Left lung (tissue), 10 donors: ENCODE data around the gene LMNB1. TPM values are rescaled to one million over a fixed set of nuclear protein-coding genes. Genes with fewer than 3 reads are reported as not detected.
"Not testable (repeated sequence)": the region's sequence is repeated elsewhere in the genome, so short reads cannot be mapped to it uniquely, and the experiment has no call there.

Source experiments
- ATAC-seq: fragments of 200-7000 bp; cut with Tn5 transposase; one replicate; pipeline ENCODE4 v1.9.1; 2020; ENCODE audit warnings: moderate library complexity
- DNase-seq, 4 donors: peaks; one replicate each; pipeline ENCODE4 v3.0.0-alpha.2; 2013 to 2020
- H3K27ac ChIP-seq, 2 donors: fragments of 200-600 bp; sonication (generic) in 1 of 2; one replicate each; pipeline versions ENCODE4 v1.5.0 to v1.8.0; 2020 to 2021
- H3K27me3 ChIP-seq, 2 donors: fragments of 200-600 bp; sonication (generic) in 1 of 2; one replicate each; pipeline versions ENCODE4 v1.5.0 to v1.8.0; 2020 to 2021
- H3K36me3 ChIP-seq, 2 donors: fragments of 200-600 bp; sonication (generic) in 1 of 2; one replicate each; pipeline versions ENCODE4 v1.5.0 to v1.8.0; 2020 to 2021
- H3K4me1 ChIP-seq, 2 donors: fragments of 200-600 bp; one replicate each; pipeline ENCODE4 v1.8.0; 2021
- H3K4me3 ChIP-seq, 2 donors: fragments of 200-600 bp; sonication (generic) in 1 of 2; one replicate each; pipeline versions ENCODE4 v1.5.0 to v1.8.0; 2020 to 2021; ENCODE audit warnings: mild to moderate bottlenecking in 1 of 2
- H3K9me3 ChIP-seq, 2 donors: fragments of 200-600 bp; sonication (generic) in 1 of 2; one replicate each; pipeline versions ENCODE4 v1.5.0 to v1.8.0; 2020 to 2021
- CTCF ChIP-seq, 2 donors: fragments of 200-600 bp; sonication (generic) in 1 of 2; IDR thresholded peaks; one replicate each; pipeline versions ENCODE4 v1.5.0 to v1.8.0; 2021; ENCODE audit warnings: antibody characterized with exemption in 2 of 2
- intact Hi-C, 2 donors: fragments of 100-400 bp; cut with DNase I; formaldehyde crosslinking; loops; one replicate each; pipeline versions ENCODE4 v1.11.2 to v1.14.2; 2022
- polyA plus RNA-seq, 6 donors: library from polyadenylated mRNA; unstranded; fragments of 120-200 nt; gene quantifications; one replicate each; pipeline ENCODE4 v1.2.1, GENCODE V29; 2013; ENCODE audit not compliant: insufficient read length in 6 of 6
- total RNA-seq, 2 donors: library from RNA; stranded (reverse); fragmentation: NEBNext Ultra II Directional; extraction: Animal tissue kit (Norgen Biotek cat#: 25700); gene quantifications; one replicate each; pipeline ENCODE4 v1.2.1, GENCODE V29; 2021
- donor health status: DM: no; HTN: yes; CAD: no.
- donor health status: DM: no; HTN: no; CAD: no.

The LMNB1 gene
- total and polyA plus RNA-seq, 8 donors: 23.2 to 175 (median 96.3) TPM

GRCh38 chr5:126778675-126779403 is 1.9 kb downstream of the LMNB1 start:
- DNase-seq (no peak), ATAC-seq (no peak)
- Histone ChIP-seq H3K4me3 (peak overlapping the region; percentile 88 to 93), H3K9me3 (no peaks in the 10 kb centered on the region), H3K27me3 (no peaks in the 10 kb centered on the region), H3K4me1 (peaks cover 3 to 36% of the 10 kb centered on the region in 2 donors), H3K36me3 (no peaks in the 10 kb centered on the region), H3K27ac (peak overlapping the region; percentile 95 to 98)
- intact Hi-C loops: no loop called here
- no peak for TF ChIP-seq CTCF (IDR thresholded peaks at IDR 0.05)

DNA sequence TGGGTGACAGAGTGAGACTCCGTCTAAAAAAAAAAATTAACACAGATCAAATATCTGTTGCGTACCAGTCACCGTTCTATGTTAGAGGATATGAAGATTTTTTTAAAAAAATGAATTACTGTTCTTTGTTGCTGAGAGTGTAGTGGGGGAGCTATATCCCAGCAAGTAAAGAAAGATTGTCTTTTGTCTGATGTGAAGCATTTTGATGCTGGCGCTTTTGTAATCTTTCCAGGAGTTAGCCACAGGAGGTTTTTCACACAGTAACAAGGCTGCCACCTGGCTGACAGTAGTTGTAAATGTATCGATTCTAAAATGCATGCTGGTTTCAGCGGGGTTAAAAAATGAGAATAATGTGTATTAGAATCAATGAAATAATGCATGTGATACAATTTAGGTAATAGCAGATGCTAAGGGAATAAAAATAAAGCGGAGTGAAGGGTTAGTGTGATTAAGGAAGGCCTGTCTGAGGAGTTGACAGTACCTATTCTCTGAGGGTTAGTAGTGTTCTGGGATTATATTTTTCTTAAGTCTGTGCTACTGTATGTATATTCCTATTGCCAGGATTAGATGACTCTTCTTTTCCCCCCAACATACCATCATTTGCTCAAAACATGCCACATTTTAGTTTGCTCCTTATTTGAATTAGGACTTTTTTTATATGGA is 3.4 kb downstream of the LMNB1 start:
- intact Hi-C loops: loop anchor here in 1 of 2 donors (5.0 kb wide), 1 partner anchor 103 kb away; no protein-coding TSS in a partner anchor
- peak; percentile 50 to 64 for TF ChIP-seq CTCF (IDR thresholded peaks at IDR 0.05)
- peak in 2 of 4 donors; percentile 48 to 68 for DNase-seq
- no peaks in the 10 kb centered on the region for H3K27me3 ChIP-seq
- H3K4me1 ChIP-seq: peaks cover 3 to 34% of the 10 kb centered on the region in 2 donors
- no peak for ATAC-seq
- H3K36me3 ChIP-seq: no peaks in the 10 kb centered on the region
- H3K27ac ChIP-seq: no peak overlapping the region
- no peak overlapping the region for H3K4me3 ChIP-seq
- no peaks in the 10 kb centered on the region for H3K9me3 ChIP-seq

DNA sequence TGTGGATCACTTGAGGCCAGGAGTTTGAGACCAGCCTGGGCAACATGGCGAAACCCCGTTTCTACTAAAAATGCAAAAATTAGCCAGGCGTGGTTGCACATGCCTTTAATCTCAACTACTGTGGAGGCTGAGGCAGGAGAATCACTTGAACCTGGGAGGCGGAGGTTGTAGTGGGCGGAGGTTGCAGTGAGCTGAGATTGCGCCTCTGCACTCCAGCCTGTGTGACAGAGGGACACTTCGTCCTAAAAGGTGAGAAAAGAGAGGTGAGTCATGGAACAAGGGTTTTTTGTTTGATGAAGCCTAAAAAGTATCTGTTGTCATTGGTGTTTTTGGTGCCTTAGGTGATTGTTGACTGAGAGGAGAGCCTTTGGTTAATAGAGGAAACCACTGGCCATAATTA is 11.5 kb downstream of the LMNB1 start:
- H3K27me3 ChIP-seq, H3K27ac ChIP-seq, H3K36me3 ChIP-seq, H3K4me3 ChIP-seq, H3K4me1 ChIP-seq, ATAC-seq, H3K9me3 ChIP-seq, DNase-seq, intact Hi-C loops: not testable (repeated sequence)

GRCh38 chr5:126793097-126793496 is 16.2 kb downstream of the LMNB1 start:
- Histone ChIP-seq H3K4me3 (no peak overlapping the region), H3K36me3 (no peaks in the 10 kb centered on the region), H3K4me1 (peaks cover 0 to 15% of the 10 kb centered on the region in 2 donors), H3K9me3 (no peaks in the 10 kb centered on the region), H3K27me3 (no peaks in the 10 kb centered on the region), H3K27ac (peak overlapping the region in 1 of 2 donors; percentile 25)
- DNase-seq (no peak), ATAC-seq (no peak)
- intact Hi-C loops: no loop called here
- no peak for TF ChIP-seq CTCF (IDR thresholded peaks at IDR 0.05)

GRCh38 chr5:126793648-126794047 is 16.7 kb downstream of the LMNB1 start:
- H3K36me3 ChIP-seq, H3K9me3 ChIP-seq, DNase-seq, H3K4me3 ChIP-seq, ATAC-seq, intact Hi-C loops, H3K27me3 ChIP-seq: not testable (repeated sequence)
- H3K4me1 ChIP-seq: peaks cover 0 to 14% of the 10 kb centered on the region in 2 donors
- peak overlapping the region in 1 of 2 donors; percentile 25 for H3K27ac ChIP-seq

DNA sequence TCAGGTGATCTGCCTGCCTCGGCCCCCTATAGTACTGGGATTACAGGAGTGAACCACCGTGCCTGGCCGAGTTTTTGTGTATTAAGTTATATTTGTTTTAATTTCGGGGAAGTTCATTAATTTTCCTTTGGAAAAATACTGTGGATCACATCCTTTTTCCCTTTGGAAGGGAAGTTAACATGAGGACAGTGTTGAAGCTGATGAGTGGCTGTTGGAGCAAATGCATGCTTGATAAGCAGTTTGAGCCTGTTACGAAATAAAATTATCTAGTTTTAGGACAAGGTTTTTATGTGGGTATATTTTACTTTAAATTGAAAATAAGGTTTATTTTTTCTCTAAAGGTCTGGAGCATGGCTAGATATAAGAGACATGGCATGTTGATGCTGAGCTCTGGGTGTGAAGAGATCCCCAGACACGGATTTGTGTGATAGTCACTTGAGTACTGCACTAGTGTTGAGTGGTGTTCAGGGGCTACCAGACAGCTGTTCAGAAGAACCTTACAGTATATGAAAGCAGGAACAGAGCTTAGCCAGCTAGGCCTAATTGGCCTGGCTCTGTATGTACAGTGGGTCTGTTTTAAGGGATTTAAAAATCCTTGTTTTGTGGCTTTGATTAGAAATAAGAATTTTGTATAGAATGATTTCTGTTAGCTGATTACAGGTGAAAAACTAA is 17.4 kb downstream of the LMNB1 start:
- Histone ChIP-seq H3K27me3 (no peaks in the 10 kb centered on the region), H3K9me3 (no peaks in the 10 kb centered on the region), H3K36me3 (no peaks in the 10 kb centered on the region), H3K27ac (peak overlapping the region in 1 of 2 donors; percentile 25), H3K4me1 (peaks cover 0 to 14% of the 10 kb centered on the region in 2 donors), H3K4me3 (no peak overlapping the region)
- DNase-seq (peak in 1 of 4 donors; percentile 9), ATAC-seq (no peak)
- intact Hi-C loops: no loop called here
- no peak for TF ChIP-seq CTCF (IDR thresholded peaks at IDR 0.05)
